Measurements from ENCODE around the gene PLCZ1.

GRCh38 chr12:18731156-18731555 lies 6.7 kb downstream of the PLCZ1 start:
- TF ChIP-seq CTCF (IDR thresholded peaks at IDR 0.05) (no peak), POLR2A (IDR thresholded peaks at IDR 0.05) (no peak)

Data from breast epithelium (tissue), 3 donors.